HepG2 (cell line): ENCODE measurements around the gene ZNF444. TPM values are rescaled to one million over a fixed set of nuclear protein-coding genes. Genes with fewer than 3 reads are reported as not detected.

ENCODE experiments used
- AKNA ChIP-seq: sonication (generic); formaldehyde crosslinking; IDR thresholded peaks from 2 replicates; pipeline ENCODE4 v1.4.0; 2020; ENCODE audit warnings: missing genetic modification reagents, borderline replicate concordance
- ERF ChIP-seq: IDR thresholded peaks from 2 replicates; pipeline ENCODE4 v1.6.1; 2018; ENCODE audit warnings: missing biosample characterization, missing genetic modification reagents
- EZH2 ChIP-seq: conservative IDR thresholded peaks from 2 replicates; pipeline ENCODE4 v1.6.1; 2012; ENCODE audit warnings: mild to moderate bottlenecking, low read depth, low read length, moderate library complexity
- HDAC6 ChIP-seq: fragments of 200-600 bp; sonication (generic); IDR thresholded peaks from 2 replicates; pipeline ENCODE4 v1.7.0; 2017; ENCODE audit warnings: mild to moderate bottlenecking, antibody characterized with exemption, low read length, low read depth
- HMG20B ChIP-seq: conservative IDR thresholded peaks from 2 replicates; pipeline ENCODE4 v1.6.1; 2016; ENCODE audit warnings: missing genetic modification reagents, missing compliant biosample characterization
- ISL2 ChIP-seq: sonication (generic); formaldehyde crosslinking; IDR thresholded peaks from 2 replicates; pipeline ENCODE4 v1.5.0; 2020; ENCODE audit warnings: missing genetic modification reagents
- MAFG ChIP-seq: sonication (generic); formaldehyde crosslinking; IDR thresholded peaks from 2 replicates; pipeline ENCODE4 v1.5.1; 2020; ENCODE audit warnings: mild to moderate bottlenecking, missing genetic modification reagents
- MIXL1 ChIP-seq: IDR thresholded peaks from 2 replicates; pipeline ENCODE4 v1.6.1; 2016
- PHF21A ChIP-seq: sonication (generic); formaldehyde crosslinking; IDR thresholded peaks from 2 replicates; pipeline ENCODE4 v1.5.0; 2020; ENCODE audit warnings: mild to moderate bottlenecking, missing genetic modification reagents
- SP4 ChIP-seq: sonication (generic); formaldehyde crosslinking; IDR thresholded peaks from 2 replicates; pipeline ENCODE4 v1.8.1; 2023; ENCODE audit warnings: mild to moderate bottlenecking, missing genetic modification reagents
- SRY ChIP-seq: sonication (generic); formaldehyde crosslinking; IDR thresholded peaks from 2 replicates; pipeline ENCODE4 v1.8.0; 2022; ENCODE audit warnings: mild to moderate bottlenecking, missing genetic modification reagents
- XBP1 ChIP-seq: sonication (generic); formaldehyde crosslinking; IDR thresholded peaks from 2 replicates; pipeline ENCODE4 v1.5.0; 2020; ENCODE audit warnings: missing genetic modification reagents
- ZBTB3 ChIP-seq: sonication (generic); formaldehyde crosslinking; IDR thresholded peaks from 2 replicates; pipeline ENCODE4 v1.4.0; 2020; ENCODE audit warnings: low read depth, mild to moderate bottlenecking, moderate library complexity, missing genetic modification reagents, borderline replicate concordance
- ZBTB42 ChIP-seq: sonication (generic); formaldehyde crosslinking; IDR thresholded peaks from 2 replicates; pipeline ENCODE4 v1.5.0; 2020; ENCODE audit warnings: mild to moderate bottlenecking, missing genetic modification reagents
- ZC3H13 ChIP-seq: sonication (generic); formaldehyde crosslinking; IDR thresholded peaks from 2 replicates; pipeline ENCODE4 v1.8.1; 2023; ENCODE audit warnings: mild to moderate bottlenecking, missing genetic modification reagents, moderate library complexity
- ZNF614 ChIP-seq: IDR thresholded peaks from 2 replicates; pipeline ENCODE4 v1.6.1; 2018; ENCODE audit warnings: missing biosample characterization, missing genetic modification reagents, inconsistent platforms, borderline replicate concordance
- ZNF75D ChIP-seq: sonication (generic); formaldehyde crosslinking; IDR thresholded peaks from 2 replicates; pipeline ENCODE4 v1.8.1; 2023; ENCODE audit warnings: missing genetic modification reagents, mild to moderate bottlenecking, borderline replicate concordance
- ZNF766 ChIP-seq: sonication (generic); formaldehyde crosslinking; IDR thresholded peaks from 2 replicates; pipeline ENCODE4 v1.5.0; 2020; ENCODE audit warnings: missing genetic modification reagents, borderline replicate concordance
- ZNF792 ChIP-seq: IDR thresholded peaks from 2 replicates; pipeline ENCODE4 v1.6.1; 2016
- ZNF841 ChIP-seq: sonication (generic); formaldehyde crosslinking; IDR thresholded peaks from 2 replicates; pipeline ENCODE4 v1.8.1; 2023; ENCODE audit warnings: missing genetic modification reagents, borderline replicate concordance
- polyA plus RNA-seq, 8 experiments: library from polyadenylated mRNA; depleted of rRNA in 3 of 8; stranded (reverse) in 7 of 8; unstranded in 1 of 8; fragments of >200 nt; fragmentation: Illumina TruSeq in 4 of 8; extraction: Trizol in 4 of 8; gene quantifications; 2 replicates each; pipeline versions ENCODE4 v1.2.1 to v1.2.3, GENCODE V29; 2011 to 2016; ENCODE audit warnings: low read depth in 4 of 8, missing spikeins in 1 of 8, mixed read lengths in 1 of 8; ENCODE audit not compliant: insufficient read depth in 1 of 8
- total RNA-seq, 5 experiments: library from RNA; depleted of rRNA; stranded (reverse); fragments of >200 nt; fragmentation: Illumina TruSeq; extraction: Trizol; gene quantifications; 2 replicates each; pipeline ENCODE4 v1.2.3, GENCODE V29; 2016; ENCODE audit warnings: low read depth in 1 of 5
- TF ChIP-seq, protein P1 (sequence below): sonication (generic); formaldehyde crosslinking; IDR thresholded peaks from 2 replicates; pipeline ENCODE4 v1.5.0; 2020; ENCODE audit warnings: mild to moderate bottlenecking, missing genetic modification reagents
- TF ChIP-seq, protein P2 (sequence below): sonication (generic); formaldehyde crosslinking; IDR thresholded peaks from 2 replicates; pipeline ENCODE4 v1.8.1; 2022; ENCODE audit warnings: low read depth, mild to moderate bottlenecking, missing genetic modification reagents

The ZNF444 gene
- total and polyA plus RNA-seq, 2 of the 13 experiments (the other 11 are each of a cell fraction or from before 2014, with no cell fraction given), result 27.4 to 30.3 TPM

DNA sequence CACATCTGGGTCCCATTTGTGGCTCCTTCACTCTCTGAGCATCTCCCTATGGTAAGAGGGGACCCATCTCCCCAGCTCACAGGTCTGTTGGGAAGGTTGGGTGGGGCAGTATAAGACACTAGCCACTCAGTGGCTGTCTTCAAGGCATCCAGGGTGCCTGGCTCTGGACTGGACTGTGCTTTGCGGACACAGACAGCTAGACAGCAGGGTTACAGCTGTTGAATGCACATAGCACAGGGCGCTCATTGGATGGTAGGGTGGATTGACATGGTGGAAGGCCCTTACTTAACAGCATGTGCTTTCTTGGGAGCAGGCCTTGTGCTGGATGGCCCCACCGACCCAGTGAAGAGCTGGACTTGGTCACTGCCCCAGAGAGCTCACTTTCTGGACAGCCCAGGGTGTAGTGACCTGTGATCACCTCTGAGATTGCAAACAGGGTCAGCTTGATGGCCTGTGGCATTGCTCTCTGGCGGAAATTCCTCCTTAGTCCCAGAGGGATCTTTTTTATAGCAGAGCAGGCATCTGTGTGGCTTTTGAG is 1.9 kb downstream of the ZNF444 start (continued):
- TF ChIP-seq ZNF614 (no peak; the same call in 1 of the 2 replicates), PHF21A (CRISPR knock-in tag) (0 out of 2 replicates have a peak, but pooled peaks have one; percentile 31), ZNF841 (no peak), SP4 (CRISPR knock-in tag) (peak; percentile 7; the same call in 1 of the 2 replicates), AKNA (no peak), ERF (no peak), MAFG (no peak), EZH2 (no peak), ZBTB3 (CRISPR knock-in tag) (no peak), ZNF75D (no peak), ZC3H13 (no peak), MIXL1 (CRISPR knock-in tag) (no peak), ZNF792 (CRISPR knock-in tag) (no peak), HMG20B (no peak), XBP1 (no peak), HDAC6 (no peak), ZNF766 (no peak), ZBTB42 (CRISPR knock-in tag) (no peak), ISL2 (CRISPR knock-in tag) (no peak), SRY (CRISPR knock-in tag) (no peak)
- TF ChIP-seq, protein P1, sequence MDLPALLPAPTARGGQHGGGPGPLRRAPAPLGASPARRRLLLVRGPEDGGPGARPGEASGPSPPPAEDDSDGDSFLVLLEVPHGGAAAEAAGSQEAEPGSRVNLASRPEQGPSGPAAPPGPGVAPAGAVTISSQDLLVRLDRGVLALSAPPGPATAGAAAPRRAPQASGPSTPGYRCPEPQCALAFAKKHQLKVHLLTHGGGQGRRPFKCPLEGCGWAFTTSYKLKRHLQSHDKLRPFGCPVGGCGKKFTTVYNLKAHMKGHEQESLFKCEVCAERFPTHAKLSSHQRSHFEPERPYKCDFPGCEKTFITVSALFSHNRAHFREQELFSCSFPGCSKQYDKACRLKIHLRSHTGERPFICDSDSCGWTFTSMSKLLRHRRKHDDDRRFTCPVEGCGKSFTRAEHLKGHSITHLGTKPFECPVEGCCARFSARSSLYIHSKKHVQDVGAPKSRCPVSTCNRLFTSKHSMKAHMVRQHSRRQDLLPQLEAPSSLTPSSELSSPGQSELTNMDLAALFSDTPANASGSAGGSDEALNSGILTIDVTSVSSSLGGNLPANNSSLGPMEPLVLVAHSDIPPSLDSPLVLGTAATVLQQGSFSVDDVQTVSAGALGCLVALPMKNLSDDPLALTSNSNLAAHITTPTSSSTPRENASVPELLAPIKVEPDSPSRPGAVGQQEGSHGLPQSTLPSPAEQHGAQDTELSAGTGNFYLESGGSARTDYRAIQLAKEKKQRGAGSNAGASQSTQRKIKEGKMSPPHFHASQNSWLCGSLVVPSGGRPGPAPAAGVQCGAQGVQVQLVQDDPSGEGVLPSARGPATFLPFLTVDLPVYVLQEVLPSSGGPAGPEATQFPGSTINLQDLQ (CRISPR knock-in tag), result no peak
- TF ChIP-seq, protein P2, sequence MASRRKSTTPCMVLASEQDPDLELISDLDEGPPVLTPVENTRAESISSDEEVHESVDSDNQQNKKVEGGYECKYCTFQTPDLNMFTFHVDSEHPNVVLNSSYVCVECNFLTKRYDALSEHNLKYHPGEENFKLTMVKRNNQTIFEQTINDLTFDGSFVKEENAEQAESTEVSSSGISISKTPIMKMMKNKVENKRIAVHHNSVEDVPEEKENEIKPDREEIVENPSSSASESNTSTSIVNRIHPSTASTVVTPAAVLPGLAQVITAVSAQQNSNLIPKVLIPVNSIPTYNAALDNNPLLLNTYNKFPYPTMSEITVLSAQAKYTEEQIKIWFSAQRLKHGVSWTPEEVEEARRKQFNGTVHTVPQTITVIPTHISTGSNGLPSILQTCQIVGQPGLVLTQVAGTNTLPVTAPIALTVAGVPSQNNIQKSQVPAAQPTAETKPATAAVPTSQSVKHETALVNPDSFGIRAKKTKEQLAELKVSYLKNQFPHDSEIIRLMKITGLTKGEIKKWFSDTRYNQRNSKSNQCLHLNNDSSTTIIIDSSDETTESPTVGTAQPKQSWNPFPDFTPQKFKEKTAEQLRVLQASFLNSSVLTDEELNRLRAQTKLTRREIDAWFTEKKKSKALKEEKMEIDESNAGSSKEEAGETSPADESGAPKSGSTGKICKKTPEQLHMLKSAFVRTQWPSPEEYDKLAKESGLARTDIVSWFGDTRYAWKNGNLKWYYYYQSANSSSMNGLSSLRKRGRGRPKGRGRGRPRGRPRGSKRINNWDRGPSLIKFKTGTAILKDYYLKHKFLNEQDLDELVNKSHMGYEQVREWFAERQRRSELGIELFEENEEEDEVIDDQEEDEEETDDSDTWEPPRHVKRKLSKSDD (CRISPR knock-in tag), result no peak
